Stimulated activated CD4-positive, alpha-beta T cell treated with anti-CD3 and anti-CD28 coated beads, Interleukin-1b, Interleukin-23, amount 100 ng/mL, for 4 hours (primary cell): ENCODE results near the gene SERPINC1.
"Not testable (repeated sequence)": the region's sequence is repeated elsewhere in the genome, so short reads cannot be mapped to it uniquely, and the experiment has no call there.

Experiments
- DNase-seq, 2 donors: peaks; one replicate each; pipeline ENCODE4 v3.0.0-alpha.2; 2020; ENCODE audit warnings: low read depth in 2 of 2

SERPINC1 gene

GRCh38 chr1:173863224-173864161 is 53.6 kb downstream of the SERPINC1 start:
- DNase-seq = no peak

GRCh38 chr1:173862769-173863223 is 54.3 kb downstream of the SERPINC1 start:
- no peak for DNase-seq

GRCh38 chr1:173862146-173862768 is 54.9 kb downstream of the SERPINC1 start:
- peak in 1 of 2 donors; percentile 29 for DNase-seq

GRCh38 chr1:173861731-173862145 is 55.4 kb downstream of the SERPINC1 start:
- no peak for DNase-seq

- no peak for DNase-seq
These were observed 57.1 kb downstream of the SERPINC1 start for GRCh38 chr1:173860065-173860464.

GRCh38 chr1:173859547-173859946 is 57.6 kb downstream of the SERPINC1 start:
- not testable (repeated sequence) for DNase-seq

- no peak for DNase-seq
These were observed 59.7 kb downstream of the SERPINC1 start for GRCh38 chr1:173857363-173857917.

GRCh38 chr1:173856903-173857302 is 60.2 kb downstream of the SERPINC1 start:
- no peak for DNase-seq

- DNase-seq = no peak
These were observed 61.1 kb downstream of the SERPINC1 start for GRCh38 chr1:173856014-173856413.
